H7 (cell line): ENCODE data around the gene TMEM81. TPM values are rescaled to one million over a fixed set of nuclear protein-coding genes. Genes with fewer than 3 reads are reported as not detected.

Source experiments
- DNase-seq: peaks from one replicate; pipeline ENCODE4 v3.0.0; 2012
- H3K27me3 ChIP-seq: 2 replicates; pipeline ENCODE4 v1.6.0; 2011; ENCODE audit warnings: mild to moderate bottlenecking, low read length; ENCODE audit not compliant: control insufficient read depth, insufficient read depth
- H3K36me3 ChIP-seq: replicated peaks from 2 replicates; pipeline ENCODE4 v1.5.1; 2011; ENCODE audit warnings: low read length; ENCODE audit not compliant: control insufficient read depth, insufficient read depth
- H3K4me3 ChIP-seq: 2 replicates; pipeline ENCODE4 v1.5.1; 2011; ENCODE audit warnings: low read depth, mild to moderate bottlenecking, control low read depth, low read length, moderate library complexity; ENCODE audit not compliant: insufficient read depth
- total RNA-seq: library from RNA; depleted of rRNA; stranded (reverse); fragments of >200 nt; shearing (Covaris generic); gene quantifications from 2 replicates; pipeline ENCODE4 v1.2.3, GENCODE V29; 2014; rRNA removed

TMEM81 gene, protein sequence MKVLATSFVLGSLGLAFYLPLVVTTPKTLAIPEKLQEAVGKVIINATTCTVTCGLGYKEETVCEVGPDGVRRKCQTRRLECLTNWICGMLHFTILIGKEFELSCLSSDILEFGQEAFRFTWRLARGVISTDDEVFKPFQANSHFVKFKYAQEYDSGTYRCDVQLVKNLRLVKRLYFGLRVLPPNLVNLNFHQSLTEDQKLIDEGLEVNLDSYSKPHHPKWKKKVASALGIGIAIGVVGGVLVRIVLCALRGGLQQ
- total RNA-seq, result 1.9 and 2.6 TPM in 2 replicates

DNA sequence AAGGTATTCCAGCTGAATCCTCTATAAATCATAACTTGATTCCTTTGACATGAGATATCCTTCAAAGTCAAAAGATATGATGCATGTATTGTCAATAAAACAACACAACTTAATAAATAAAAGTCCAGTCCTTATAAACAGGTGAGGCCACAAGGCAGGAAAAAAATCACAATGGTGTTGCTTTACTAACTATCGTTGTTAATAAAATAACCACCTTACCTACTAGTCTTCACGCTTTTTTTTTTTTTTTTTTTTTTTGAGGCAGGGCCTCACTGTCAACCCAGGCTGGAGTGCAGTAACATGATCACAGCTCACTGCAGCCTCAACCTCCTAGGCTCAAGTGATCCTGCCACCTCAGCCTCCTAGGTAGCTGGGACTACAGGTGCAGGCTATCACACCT, at the start of gene TMEM81:
TSS of gene TMEM81 (minus strand) at position 101 of the 400 bp plus-strand sequence. CDS start 140 bp downstream, outside the sequence.
- Histone ChIP-seq H3K4me3 (no peak within 1 kb of the TSS), H3K36me3 (peaks cover 7% of the 10 kb centered on the region), H3K27me3 (no peaks in the 10 kb centered on the region)
- DNase-seq, result no peak

DNA sequence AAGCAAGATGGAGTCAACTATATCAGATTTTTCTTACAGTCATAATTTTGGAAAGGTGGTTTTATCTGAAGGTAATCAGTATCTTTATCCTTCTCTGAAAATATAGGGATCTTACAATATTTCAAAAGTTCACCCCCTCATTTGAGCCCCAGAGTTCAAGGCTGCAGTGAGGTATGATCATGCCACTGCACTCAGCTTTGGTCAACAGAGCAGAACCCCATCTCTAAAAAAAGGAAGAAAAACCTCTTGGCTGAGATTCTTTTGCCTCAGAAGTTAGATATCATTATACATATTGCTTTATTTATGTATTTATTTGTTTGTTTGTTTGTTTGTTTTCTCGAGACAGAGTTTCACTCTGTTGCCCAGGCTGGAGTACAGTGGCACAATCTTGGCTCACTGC, 49.0 kb upstream of the TMEM81 start:
- Histone ChIP-seq H3K4me3 (no peak overlapping the region), H3K27me3 (no peaks in the 10 kb centered on the region), H3K36me3 (no peaks in the 10 kb centered on the region)
- no peak for DNase-seq

DNA sequence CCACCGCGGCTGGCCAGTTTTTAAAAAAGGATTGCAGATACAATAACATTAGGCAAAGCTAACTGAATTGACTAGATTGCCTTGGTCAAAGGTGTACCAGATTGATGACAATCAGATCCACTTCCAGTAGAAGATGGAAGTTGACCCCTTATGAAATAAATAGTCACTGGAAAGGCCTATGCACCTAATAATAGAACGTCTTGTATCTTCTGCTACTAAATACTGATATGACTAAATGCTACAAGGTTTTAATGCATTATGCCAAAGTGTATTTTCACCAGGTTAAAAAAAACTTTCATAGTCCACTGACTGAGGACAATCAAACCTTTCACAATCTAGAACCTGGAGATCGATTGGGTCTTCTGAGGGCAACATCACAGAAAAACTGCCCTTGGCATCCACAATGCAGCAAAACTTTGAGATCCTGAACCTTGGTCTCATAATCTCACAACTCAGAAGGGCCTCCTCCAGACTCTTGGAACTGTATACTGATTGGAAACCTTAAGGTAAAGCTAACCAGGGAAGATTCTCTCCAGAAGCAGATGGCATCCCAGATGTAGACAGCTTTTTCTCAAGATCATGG, 45.3 kb upstream of the TMEM81 start:
- no peak overlapping the region for H3K4me3 ChIP-seq
- no peaks in the 10 kb centered on the region for H3K27me3 ChIP-seq
- no peak for DNase-seq

DNA sequence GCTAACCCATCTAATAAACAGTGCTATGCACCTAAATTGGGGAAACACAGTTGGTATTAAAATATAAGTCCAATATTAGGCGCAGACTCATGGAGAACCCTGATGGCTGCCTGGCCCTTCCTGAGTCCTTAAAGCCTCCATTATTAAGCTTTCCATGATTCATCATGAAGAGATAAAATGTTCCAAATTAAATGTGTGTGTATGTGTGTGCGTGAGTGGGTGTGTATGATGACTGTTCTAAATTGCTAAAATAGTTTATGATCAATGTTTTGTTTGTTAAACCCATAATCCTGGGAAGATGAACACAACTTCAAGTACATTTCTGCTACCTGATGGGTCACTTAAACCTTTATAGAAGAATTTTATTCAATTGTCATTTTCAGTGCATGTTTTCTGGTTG, 43.8 kb upstream of the TMEM81 start:
- H3K4me3 ChIP-seq, result no peak overlapping the region
- DNase-seq, result no peak
- H3K27me3 ChIP-seq, result no peaks in the 10 kb centered on the region
- no peaks in the 10 kb centered on the region for H3K36me3 ChIP-seq

More for the DNA sequence above, 45.3 kb upstream of the TMEM81 start:
- no peaks in the 10 kb centered on the region for H3K36me3 ChIP-seq

DNA sequence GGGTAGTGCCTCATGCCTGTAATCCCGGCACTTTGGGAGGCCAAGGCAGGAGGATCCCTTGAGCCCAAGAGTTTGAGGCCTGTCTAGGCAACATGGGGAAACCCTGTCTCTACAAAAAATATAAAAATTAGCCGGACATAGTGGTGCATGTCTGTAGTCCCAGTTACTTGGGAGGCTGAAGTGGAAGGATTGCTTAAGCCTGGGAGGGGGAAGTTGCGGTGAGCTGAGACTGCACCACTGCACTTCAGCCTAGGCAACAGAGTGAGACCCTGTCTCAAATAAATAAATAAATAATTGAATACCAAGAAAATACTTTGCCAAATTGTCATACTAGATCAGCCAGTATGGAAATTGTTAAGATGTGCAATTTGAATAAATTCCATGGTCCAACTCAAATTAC, 43.4 kb upstream of the TMEM81 start:
- H3K4me3 ChIP-seq, result no peak overlapping the region
- no peaks in the 10 kb centered on the region for H3K36me3 ChIP-seq
- H3K27me3 ChIP-seq, result no peaks in the 10 kb centered on the region
- DNase-seq, result no peak

DNA sequence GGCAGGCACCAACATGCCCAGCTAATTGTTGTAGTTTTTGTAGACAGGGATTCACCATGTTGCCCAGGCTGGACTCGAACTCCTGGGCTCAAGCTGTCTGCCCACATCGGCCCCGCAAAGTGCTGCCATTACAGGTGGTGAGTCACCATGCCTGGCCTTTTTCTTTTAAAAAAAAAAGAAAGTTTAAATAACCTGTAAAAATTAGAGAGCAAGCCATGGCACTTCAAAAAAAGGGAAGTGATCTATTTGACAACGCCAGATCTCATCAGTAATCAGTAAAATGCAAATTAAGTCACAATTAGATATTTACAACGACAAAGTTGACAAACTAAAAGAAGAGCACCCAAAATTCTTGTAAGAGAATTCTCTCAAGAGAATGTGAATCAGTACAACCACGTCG, 40.5 kb upstream of the TMEM81 start:
- Histone ChIP-seq H3K27me3 (no peaks in the 10 kb centered on the region), H3K36me3 (no peaks in the 10 kb centered on the region), H3K4me3 (no peak overlapping the region)
- DNase-seq, result no peak

DNA sequence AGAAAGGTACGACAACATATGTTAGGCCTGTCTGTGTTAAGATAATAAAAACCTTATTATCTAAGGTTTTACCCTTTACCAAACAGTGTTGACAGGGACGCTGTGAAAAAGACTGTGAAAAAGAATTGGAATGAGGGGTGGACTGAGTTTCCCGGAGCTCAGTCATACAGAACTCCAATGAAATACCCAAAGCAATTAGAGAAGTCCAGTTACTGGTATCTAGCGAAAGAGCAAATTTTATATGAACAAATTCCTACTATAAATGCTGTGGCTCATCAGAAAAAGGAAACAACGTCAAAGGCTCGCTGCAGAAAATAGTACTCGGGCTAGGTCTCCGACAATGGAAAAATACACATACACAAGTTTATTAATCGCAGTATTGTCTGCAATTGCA, 38.2 kb upstream of the TMEM81 start:
- peak overlapping the region; percentile 99 for H3K4me3 ChIP-seq
- no peaks in the 10 kb centered on the region for H3K27me3 ChIP-seq
- peaks cover 1% of the 10 kb centered on the region for H3K36me3 ChIP-seq
- DNase-seq, result no peak

DNA sequence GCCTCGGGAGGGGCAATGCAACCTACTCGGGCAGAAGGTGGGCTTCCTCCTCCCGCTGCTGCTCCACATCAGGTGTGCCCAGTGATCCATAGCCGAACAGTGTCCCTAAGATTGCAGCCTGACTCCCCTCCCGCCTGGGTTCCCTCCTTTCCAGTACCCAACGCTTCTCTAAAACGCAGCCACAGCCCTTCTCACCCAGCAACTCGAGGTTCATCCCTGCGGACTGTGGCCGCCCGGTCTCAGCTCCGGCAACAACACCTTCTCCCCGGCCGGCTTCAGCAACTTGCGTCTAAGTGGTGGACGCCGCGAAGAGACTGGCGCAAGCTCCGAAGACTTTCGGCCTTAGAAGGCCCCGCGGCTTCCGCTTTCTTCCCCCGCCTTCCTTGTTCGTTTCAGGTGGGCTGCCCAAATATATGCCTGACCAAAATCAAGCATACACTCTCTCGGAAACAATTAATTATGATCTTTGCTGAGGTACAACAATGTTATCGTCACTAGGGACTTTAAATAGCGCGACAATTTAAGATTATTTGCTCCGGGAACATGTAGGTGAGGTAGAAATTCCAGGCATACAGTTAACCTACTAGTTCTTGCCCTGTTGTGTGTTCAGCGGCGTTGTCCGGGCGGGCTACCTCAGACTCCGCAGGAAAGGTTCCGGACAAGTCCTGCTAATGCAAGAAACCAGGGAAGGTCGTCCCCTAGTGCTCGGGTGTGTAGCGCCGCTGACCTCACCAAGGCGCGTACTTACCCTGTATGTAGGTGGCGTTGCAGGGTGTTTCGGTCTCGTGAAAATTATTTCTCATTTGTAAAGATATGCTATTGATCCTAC, 37.6 kb upstream of the TMEM81 start, which contains the start of gene RBBP5:
TSS of gene RBBP5 (minus strand) at position 319 of the 829 bp plus-strand sequence. CDS start at position 214, 105 bp downstream.
- H3K4me3 ChIP-seq, result peak within 1 kb of the TSS; percentile 99
- peaks cover 1% of the 10 kb centered on the region for H3K36me3 ChIP-seq
- no peaks in the 10 kb centered on the region for H3K27me3 ChIP-seq
- peak; percentile 84 for DNase-seq

DNA sequence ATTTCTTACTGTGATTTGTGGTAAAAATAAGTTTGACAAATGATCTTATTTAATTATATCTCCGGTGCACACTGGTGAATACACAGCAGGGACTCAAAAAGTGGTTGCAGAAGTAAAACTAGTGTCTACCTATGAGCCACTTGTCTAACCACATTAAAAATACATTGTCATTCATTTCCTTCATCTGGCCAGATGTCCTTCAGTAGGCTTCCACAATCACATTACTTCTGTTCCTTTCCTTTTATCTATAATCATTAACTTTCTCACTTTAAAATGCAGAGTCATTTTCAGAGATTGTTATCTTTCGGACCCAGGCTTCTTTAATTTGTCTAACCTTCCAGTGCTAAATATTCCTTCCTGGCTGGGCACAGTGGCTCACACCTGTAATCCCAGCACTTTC, 34.5 kb upstream of the TMEM81 start:
- H3K27me3 ChIP-seq, result no peaks in the 10 kb centered on the region

DNA sequence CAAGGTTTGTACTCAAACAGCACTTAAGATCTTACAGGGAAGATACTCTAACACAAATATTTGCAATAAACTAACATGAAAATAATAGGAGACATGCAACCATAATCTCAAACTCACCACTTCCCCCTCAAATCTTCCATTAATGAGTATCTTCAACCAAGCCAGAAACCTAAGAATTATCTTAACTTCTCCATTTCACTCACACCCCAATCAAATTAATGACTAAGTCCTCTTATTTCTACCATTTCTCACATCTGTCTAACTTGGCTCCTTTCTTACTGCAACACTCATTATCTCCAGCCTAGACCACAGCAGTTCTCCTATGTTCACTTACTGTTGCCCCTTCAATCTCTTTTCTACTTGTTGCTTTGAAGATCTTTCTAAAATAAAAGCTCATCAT, 27.1 kb upstream of the TMEM81 start:
- peaks cover 2% of the 10 kb centered on the region for H3K36me3 ChIP-seq
- no peak for DNase-seq
- H3K27me3 ChIP-seq, result no peaks in the 10 kb centered on the region
- H3K4me3 ChIP-seq, result no peak overlapping the region

More for the DNA sequence above, 34.5 kb upstream of the TMEM81 start:
- Histone ChIP-seq H3K36me3 (peaks cover 1% of the 10 kb centered on the region), H3K4me3 (no peak overlapping the region)
- DNase-seq, result no peak

DNA sequence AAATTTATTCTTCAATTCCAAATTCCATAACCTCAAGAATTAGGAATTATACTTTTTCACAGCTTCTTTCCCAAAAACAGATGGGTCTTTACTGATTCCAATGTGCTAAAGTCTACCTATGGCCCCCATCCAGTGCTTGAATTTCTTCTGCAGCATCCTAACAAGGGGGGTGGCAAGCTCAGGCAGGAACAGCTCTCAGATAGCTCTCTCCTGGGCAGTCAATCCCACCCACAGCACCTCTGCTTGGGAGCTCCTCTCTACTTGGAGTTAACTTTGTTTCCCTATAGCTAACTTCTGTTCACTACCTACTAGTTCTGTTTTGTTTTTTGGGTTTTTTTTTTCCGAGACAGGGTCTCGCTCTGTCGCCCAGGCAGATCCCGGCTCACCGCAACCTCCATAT, 25.5 kb upstream of the TMEM81 start:
- peaks cover 7% of the 10 kb centered on the region for H3K36me3 ChIP-seq
- no peak overlapping the region for H3K4me3 ChIP-seq
- no peak for DNase-seq
- H3K27me3 ChIP-seq, result no peaks in the 10 kb centered on the region

DNA sequence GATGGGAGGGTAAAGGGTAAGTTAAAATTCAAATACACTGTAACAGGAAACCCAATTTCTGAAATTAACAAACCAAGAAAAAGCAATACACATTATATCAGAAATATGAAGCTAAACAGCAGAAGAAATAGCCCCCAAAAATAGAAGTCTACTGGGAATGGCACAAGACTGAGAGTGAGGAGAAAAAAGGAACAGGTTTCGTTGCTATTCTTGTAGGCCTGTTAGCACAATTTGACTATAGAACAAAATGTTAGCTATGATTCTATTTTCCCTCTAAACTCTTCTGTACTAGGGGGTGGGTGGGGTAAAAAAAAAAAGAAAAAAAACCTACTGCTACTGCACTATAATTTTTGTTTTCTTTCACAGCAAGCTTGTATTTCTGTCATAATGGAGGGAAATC, 25.0 kb upstream of the TMEM81 start:
- H3K4me3 ChIP-seq, result no peak overlapping the region
- DNase-seq, result no peak
- no peaks in the 10 kb centered on the region for H3K27me3 ChIP-seq
- peaks cover 8% of the 10 kb centered on the region for H3K36me3 ChIP-seq

DNA sequence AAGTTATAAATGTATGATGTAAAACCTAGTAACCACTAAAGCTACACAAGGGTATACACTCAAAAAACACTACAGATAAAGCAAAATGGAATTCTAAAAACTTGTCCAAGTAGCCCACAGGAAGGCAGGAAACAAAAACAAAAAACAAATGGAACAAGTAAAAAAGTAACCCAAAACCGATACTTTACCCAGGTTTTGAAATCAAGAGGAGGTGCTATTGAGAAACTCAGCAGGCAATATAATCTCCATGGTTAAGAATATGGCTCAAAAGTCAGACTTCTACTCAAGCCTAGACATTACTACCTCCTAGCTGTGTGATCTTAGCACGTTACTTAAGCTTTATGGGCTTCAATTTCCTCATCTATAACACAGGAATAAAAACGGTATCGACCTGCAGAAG, 24.2 kb upstream of the TMEM81 start:
- no peak overlapping the region for H3K4me3 ChIP-seq
- no peak for DNase-seq
- peaks cover 8% of the 10 kb centered on the region for H3K36me3 ChIP-seq
- H3K27me3 ChIP-seq, result no peaks in the 10 kb centered on the region

DNA sequence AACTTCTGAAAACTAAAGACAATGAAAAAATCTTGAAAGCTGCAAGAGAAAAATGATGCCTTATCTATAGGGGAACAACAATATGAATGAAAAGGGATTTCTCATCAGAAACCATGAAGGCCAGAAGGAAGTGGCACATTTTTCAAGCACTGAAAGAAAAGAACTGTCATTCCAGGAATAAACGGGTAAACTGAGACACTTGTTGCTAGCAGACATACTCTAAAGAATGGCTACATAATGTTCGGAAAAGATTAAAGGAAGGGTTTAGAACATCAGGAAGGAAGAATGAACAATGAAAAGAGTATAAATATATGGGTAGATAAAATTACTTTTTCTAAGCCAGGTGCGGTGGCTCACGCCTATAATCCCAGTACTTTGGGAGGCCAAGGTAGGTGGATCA, 23.1 kb upstream of the TMEM81 start:
- no peak for DNase-seq
- no peak overlapping the region for H3K4me3 ChIP-seq
- H3K27me3 ChIP-seq, result no peaks in the 10 kb centered on the region
- H3K36me3 ChIP-seq, result peaks cover 10% of the 10 kb centered on the region

DNA sequence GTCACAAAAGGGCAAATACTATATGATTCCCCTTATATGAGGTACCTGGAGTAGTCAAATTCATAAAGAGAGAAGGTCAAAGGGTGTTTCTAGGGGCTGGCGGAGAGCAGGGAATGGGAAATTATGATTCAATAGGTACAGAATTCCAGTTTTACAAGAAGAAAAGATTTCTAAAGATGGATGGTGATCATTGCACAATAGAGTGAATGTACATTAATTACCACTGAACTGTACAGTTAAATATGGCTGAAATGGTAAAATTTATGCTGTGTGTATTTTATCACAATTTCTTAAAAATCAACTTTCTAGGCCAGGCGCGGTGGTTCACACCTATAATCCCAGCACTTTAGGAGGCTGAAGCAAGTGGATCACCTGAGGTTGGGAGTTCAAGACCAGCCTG, 18.1 kb upstream of the TMEM81 start:
- Histone ChIP-seq H3K27me3 (no peaks in the 10 kb centered on the region), H3K36me3 (peaks cover 23% of the 10 kb centered on the region), H3K4me3 (no peak overlapping the region)
- no peak for DNase-seq
